Measurements from ENCODE around the gene CAMSAP2.
A peak's percentile ranks its signal among the peaks of the same experiment; 100 is the strongest.
"Not testable (repeated sequence)": the region's sequence is repeated elsewhere in the genome, so short reads cannot be mapped to it uniquely, and the experiment has no call there.

The CAMSAP2 gene

GRCh38 chr1:200738949-200739651 is 407 bp downstream of the CAMSAP2 start:
- DNase-seq (ENCODE audit: low read depth): peak; percentile 33

GRCh38 chr1:200739702-200740570 is 1.2 kb downstream of the CAMSAP2 start:
- no peak for DNase-seq (ENCODE audit: low read depth)

DNA sequence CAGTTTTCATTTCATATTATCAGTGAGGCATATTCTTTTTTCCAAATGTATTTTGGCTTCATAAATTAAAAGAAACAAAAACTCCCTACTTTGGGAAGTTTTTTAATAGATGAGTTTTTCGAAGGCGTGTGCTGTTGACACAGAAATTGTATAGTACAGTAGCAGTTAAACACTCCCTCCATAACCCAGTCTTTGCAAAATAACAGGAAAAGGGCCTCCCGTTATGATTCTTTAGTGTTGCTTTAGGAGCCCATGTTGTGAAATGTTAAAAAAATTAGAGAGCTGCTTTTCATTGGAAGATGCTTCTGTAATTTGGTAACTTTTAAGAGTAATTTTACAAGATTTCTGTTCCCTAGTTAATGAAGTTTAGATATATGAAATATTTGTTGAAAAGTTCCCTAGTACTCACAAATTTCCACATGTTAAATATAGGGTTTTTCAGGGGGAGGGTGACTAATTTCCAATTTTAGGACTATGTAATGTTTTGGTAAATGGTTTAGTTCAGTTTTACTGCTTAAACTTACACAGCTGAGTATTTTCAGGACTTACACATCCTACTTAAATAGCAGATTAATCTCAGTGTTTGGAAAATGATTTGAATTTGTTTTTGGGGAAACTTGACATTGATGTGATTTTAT is 2.0 kb downstream of the CAMSAP2 start:
- no peak for DNase-seq (ENCODE audit: low read depth)

GRCh38 chr1:200741551-200742207 is 3.0 kb downstream of the CAMSAP2 start:
- DNase-seq (ENCODE audit: low read depth): no peak

GRCh38 chr1:200744143-200744542 is 5.5 kb downstream of the CAMSAP2 start:
- no peak for DNase-seq (ENCODE audit: low read depth)

DNA sequence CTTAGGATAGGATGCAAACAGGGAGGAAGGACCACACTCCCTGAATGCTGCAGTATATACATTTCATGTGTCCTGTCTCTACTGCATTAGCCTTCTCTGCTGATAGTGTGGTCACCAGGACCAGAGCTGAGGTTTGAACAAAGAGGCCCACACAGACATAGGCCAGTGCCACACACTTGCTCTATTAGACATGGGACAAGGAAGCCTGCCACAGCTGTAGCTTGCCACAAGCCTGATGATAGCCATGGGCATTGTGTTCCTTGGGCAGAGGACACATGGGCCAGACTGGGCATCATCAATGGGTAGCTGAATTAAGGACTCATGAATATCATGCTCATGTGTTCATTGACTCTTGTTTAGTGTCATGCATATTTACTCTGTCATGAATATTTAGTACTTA is 10.4 kb downstream of the CAMSAP2 start:
- DNase-seq (ENCODE audit: low read depth): no peak

DNA sequence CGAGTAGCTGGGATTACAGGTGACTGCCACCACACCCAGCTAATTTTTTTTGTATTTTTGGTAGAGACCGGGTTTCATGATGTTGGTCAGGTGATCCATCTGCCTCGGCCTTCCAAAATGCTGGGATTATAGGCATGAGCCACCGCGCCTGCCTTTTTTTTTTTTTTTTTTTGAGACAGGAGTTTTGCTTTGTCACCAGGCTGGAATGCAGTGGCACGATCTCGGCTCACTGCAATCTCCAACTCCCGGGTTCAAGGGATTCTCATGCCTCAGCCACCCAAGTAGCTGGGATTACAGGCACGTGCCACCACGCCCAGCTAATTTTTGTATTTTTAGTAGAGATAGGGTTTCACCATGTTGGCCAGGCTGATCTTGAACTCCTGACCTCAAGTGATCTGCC is 12.1 kb downstream of the CAMSAP2 start:
- not testable (repeated sequence) for DNase-seq (ENCODE audit: low read depth)

DNA sequence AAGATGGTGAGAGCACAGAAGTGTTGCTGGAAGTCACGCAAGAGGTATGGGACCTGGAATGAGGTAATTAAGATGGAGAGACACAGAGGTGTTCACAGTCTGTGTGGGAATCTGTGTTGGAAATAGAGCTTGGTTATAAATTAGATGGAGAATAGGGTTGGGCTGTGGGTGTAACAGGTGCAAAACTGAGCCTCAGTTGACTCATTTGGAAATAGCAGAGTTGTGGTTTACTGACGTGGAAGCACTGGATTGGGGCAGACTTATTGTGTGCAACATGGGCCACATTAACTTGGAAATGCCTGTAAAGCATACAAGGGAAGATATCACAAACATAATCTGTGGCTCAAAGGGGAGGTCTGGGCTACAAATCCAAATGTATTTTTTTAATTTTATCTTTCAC is 13.0 kb downstream of the CAMSAP2 start:
- DNase-seq (ENCODE audit: low read depth): no peak

- DNase-seq (ENCODE audit: low read depth): no peak
These were observed 15.0 kb downstream of the CAMSAP2 start for GRCh38 chr1:200753650-200754198.

- DNase-seq (ENCODE audit: low read depth): no peak
These were observed 16.8 kb downstream of the CAMSAP2 start for GRCh38 chr1:200755456-200755855.

GRCh38 chr1:200762089-200762488 is 23.4 kb downstream of the CAMSAP2 start:
- DNase-seq (ENCODE audit: low read depth): no peak

GRCh38 chr1:200767321-200767720 is 28.6 kb downstream of the CAMSAP2 start:
- DNase-seq (ENCODE audit: low read depth): no peak

DNA sequence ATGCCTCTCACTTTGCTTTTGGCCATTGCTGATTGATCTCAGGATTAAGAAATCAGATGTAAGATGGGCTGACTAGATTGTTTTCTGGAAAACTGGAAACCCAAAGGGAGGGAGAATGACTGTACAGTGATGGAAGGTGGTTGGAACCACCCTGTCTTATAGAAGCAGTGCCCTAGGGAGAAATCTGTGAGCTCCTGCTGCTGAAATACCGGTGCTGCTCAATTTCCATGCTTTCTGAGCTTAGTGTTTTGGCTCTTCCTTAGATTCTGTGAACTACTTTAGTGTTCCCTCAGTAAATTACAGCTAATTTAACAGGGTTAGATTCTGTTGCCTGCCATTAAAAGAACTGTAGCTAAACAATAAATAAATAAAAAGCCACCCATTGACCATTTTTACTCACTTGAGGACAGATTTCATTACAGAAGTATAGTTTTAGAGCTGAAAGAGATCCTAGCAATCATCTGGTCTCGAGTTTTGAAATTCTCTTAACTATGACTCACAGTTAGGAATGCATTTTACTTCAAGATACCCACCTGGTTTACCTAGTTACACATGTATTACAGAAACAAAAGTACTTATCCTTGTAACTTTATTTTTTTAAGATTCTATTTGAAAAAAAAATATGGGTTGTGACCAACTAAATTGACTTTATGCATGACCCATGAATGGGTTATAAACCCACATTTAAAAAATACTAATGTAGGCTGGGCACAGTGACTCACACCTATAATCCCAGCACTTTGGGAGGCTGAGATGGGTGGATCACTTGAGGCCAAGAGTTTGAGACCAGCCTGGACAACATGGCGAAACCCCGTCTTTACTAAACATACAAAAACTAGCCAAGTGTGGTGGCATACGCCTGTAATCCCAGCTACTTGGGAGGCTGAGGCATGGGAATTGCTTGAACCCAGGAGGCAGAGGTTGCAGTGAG is 33.2 kb downstream of the CAMSAP2 start:
- DNase-seq (ENCODE audit: low read depth): no peak

DNA sequence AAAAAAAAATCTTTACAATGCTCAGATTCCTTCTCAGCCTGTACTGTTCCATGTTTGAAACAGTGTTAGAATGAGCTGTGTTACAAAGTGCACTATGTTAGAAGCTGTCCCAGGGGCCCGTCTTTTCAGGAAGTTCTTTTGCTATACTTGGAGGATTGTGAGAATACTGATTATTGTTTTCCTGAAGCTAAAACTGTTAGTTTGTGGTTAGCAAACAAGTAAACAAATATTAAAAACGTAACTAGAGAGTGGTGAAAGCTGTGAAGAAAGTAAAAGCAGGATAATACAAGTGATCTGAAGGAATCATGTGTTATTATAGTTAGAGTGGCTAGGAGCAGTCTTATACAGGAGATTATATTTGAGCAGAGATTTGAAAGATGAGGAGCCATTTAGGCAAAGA is 35.6 kb downstream of the CAMSAP2 start:
- DNase-seq (ENCODE audit: low read depth): no peak

DNA sequence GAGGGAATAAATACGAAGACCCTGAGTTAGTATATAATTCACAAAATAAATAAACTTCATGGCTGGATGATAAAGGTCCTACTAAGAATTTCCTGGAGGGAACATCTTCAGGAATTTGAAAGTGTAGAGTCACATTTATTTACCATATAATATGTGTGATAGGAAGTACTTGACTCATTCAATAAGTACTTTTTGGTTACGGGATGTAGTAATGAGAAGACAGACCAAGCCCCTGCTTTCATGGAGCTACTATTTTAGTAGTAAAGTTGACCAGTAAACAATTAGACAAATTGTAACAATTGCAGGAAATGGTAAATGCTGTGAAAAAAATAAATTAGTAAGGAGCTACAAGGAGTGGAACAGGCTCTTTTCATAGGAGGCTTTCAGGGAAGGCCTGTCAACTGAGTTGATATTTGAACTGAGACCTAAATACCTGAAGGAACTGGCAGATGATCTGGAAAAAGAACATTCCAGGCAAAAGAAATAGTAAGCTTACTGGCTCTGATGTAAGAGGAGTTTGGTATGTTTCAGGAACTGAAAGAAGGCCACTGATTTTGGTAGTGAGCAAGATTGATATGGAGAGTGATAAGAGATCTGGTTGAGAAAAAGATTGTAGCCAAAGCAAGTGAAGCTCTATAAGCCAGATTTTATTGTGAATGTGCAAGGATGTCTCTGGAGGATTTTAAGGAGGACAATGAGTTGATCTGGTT is 36.2 kb downstream of the CAMSAP2 start:
- DNase-seq (ENCODE audit: low read depth): no peak

- DNase-seq (ENCODE audit: low read depth): no peak
These were observed 37.2 kb downstream of the CAMSAP2 start for GRCh38 chr1:200775850-200776249.

DNA sequence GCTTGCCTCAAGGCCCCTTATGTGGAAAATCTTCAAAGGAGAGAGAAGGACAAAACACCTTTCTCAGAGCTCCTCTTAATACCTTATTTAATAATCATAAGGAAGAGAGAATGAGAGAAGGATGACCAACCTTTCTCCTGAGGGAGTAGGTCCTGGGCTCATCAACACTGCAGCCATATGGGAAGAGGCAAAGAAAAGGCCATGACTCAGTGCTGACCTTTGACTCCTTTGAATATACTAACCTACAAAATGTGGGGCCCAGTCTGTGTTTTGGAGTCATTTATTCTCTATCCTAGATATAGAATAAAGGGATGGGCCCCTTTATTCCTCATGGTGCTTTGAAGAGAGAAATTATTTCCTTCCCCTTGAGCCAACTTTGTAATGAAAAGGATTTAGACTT is 38.3 kb downstream of the CAMSAP2 start:
- DNase-seq (ENCODE audit: low read depth): no peak

GRCh38 chr1:200778766-200779165 is 40.1 kb downstream of the CAMSAP2 start:
- DNase-seq (ENCODE audit: low read depth): no peak

GRCh38 chr1:200779326-200779725 is 40.6 kb downstream of the CAMSAP2 start:
- DNase-seq (ENCODE audit: low read depth): no peak
